Measurements from ENCODE around the gene VDAC1. TPM values are rescaled to one million over a fixed set of nuclear protein-coding genes. Genes with fewer than 3 reads are reported as not detected.
A peak's percentile ranks its signal among the peaks of the same experiment; 100 is the strongest.

VDAC1 gene
- total RNA-seq, 1 experiment from 2014 or later, result 334 TPM

DNA sequence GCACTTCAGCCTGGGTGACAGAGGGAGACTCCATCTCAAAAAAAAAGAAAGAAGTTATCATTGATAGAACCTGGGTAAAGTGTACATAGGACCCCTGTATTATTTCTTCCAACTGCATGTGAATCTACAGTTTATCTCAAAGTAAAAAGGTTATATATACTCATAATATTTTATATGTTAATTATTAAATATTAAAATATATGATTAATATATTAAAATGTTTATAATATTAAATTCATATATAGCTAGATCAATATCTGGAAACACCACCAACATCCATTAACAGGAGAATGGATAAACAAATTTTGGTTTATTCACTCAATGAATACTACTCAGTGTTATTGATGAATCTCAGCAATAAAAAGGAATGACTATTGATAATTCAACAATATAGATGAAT lies 56.1 kb downstream of the VDAC1 start:
- TF ChIP-seq, protein P1, sequence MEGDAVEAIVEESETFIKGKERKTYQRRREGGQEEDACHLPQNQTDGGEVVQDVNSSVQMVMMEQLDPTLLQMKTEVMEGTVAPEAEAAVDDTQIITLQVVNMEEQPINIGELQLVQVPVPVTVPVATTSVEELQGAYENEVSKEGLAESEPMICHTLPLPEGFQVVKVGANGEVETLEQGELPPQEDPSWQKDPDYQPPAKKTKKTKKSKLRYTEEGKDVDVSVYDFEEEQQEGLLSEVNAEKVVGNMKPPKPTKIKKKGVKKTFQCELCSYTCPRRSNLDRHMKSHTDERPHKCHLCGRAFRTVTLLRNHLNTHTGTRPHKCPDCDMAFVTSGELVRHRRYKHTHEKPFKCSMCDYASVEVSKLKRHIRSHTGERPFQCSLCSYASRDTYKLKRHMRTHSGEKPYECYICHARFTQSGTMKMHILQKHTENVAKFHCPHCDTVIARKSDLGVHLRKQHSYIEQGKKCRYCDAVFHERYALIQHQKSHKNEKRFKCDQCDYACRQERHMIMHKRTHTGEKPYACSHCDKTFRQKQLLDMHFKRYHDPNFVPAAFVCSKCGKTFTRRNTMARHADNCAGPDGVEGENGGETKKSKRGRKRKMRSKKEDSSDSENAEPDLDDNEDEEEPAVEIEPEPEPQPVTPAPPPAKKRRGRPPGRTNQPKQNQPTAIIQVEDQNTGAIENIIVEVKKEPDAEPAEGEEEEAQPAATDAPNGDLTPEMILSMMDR (IDR thresholded peaks at IDR 0.05; ENCODE audit: unreplicated experiment), result no peak
- DNase-seq (ENCODE audit: unreplicated experiment), result no peak
- CTCF ChIA-PET, result interaction anchor here (0.6 kb wide), 1 partner anchor 175 kb away, joined by 3 read pairs; no protein-coding TSS in a partner anchor
- H3K9me3 Mint-ChIP-seq (ENCODE audit: unreplicated experiment), result no peaks in the 10 kb centered on the region
- H3K27ac Mint-ChIP-seq (ENCODE audit: low read depth, unreplicated experiment), result no peak overlapping the region
- intact Hi-C loops (cut with micrococcal nuclease), result no loop called here
- POLR2A ChIA-PET, result interaction anchor here (0.8 to 1.6 kb wide), 3 partner anchors 13 to 1079 kb away, joined by 3 to 6 read pairs (median 3); no protein-coding TSS in a partner anchor
- no peak overlapping the region for H3K4me3 Mint-ChIP-seq (ENCODE audit: unreplicated experiment)
- no TSS peak for BruUV-seq (replicated peaks)
- H3K4me1 Mint-ChIP-seq (ENCODE audit: insufficient read depth, unreplicated experiment), result no peaks in the 10 kb centered on the region
- peaks cover 3% of the 10 kb centered on the region for H3K36me3 Mint-ChIP-seq (ENCODE audit: insufficient read depth, unreplicated experiment)
- no peaks in the 10 kb centered on the region for H3K27me3 Mint-ChIP-seq (ENCODE audit: insufficient read depth, unreplicated experiment)

DNA sequence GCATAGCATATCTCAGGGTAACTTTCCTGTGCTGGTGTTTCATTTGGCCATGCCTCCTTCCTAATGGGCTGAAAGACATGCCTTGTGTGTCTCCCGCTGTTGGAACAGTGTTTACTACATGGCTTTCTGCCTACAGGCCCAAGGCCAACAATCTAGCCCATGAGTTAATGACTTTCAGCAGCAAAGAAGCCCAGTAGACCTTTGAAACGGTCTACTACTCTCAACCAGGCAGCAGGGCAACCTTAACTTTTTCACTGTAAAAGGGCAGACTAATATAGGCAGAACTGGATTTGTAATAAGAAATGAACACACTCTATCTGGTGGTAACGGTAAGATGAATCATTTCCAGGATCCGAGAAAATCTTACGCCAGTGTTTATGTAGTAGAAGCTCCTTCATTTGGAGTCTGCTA lies 57.3 kb downstream of the VDAC1 start:
- Mint-ChIP-seq H3K9me3 (ENCODE audit: unreplicated experiment) (no peaks in the 10 kb centered on the region), H3K4me1 (ENCODE audit: insufficient read depth, unreplicated experiment) (no peaks in the 10 kb centered on the region), H3K36me3 (ENCODE audit: insufficient read depth, unreplicated experiment) (no peaks in the 10 kb centered on the region), H3K27ac (ENCODE audit: low read depth, unreplicated experiment) (no peak overlapping the region), H3K27me3 (ENCODE audit: insufficient read depth, unreplicated experiment) (no peaks in the 10 kb centered on the region), H3K4me3 (ENCODE audit: unreplicated experiment) (no peak overlapping the region)
- BruUV-seq (replicated peaks), result no TSS peak
- CTCF ChIA-PET, result interaction anchor here (1.0 kb wide), 1 partner anchor 12 kb away, joined by 3 read pairs; no protein-coding TSS in a partner anchor
- intact Hi-C loops (cut with micrococcal nuclease), result no loop called here
- POLR2A ChIA-PET, result no interaction called here
- no peak for DNase-seq (ENCODE audit: unreplicated experiment)
- TF ChIP-seq, protein P1 (IDR thresholded peaks at IDR 0.05; ENCODE audit: unreplicated experiment), result no peak

DNA sequence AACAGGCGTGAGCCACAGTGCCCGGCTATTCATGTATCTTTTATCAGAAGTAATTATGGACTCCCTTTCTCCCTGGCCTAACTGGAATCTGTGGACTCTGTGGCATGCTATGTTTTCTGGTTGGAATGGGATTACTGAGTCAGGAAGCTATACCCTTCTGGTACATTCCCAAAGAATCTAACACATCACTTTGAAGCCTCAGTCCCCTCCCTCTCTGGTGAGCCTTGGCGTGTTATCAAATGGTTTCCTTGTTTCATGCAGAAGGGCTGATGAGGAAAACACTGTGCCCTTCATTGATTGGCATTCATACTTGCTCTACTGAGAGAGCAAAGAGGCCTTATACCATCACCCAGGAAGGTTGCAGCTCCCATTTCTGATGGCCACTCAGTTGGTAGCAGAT lies 59.2 kb downstream of the VDAC1 start:
- H3K4me3 Mint-ChIP-seq (ENCODE audit: unreplicated experiment), result no peak overlapping the region
- H3K27me3 Mint-ChIP-seq (ENCODE audit: insufficient read depth, unreplicated experiment), result no peaks in the 10 kb centered on the region
- no peaks in the 10 kb centered on the region for H3K4me1 Mint-ChIP-seq (ENCODE audit: insufficient read depth, unreplicated experiment)
- intact Hi-C loops (cut with micrococcal nuclease), result no loop called here
- ChIA-PET POLR2A (interaction anchor here (0.7 kb wide), 1 partner anchor 835 kb away, joined by 3 read pairs; no protein-coding TSS in a partner anchor), CTCF (interaction anchor here (1.0 to 1.5 kb wide), 2 partner anchors 35 to 489 kb away, joined by 3 read pairs; no protein-coding TSS in a partner anchor)
- no peak for DNase-seq (ENCODE audit: unreplicated experiment)
- H3K9me3 Mint-ChIP-seq (ENCODE audit: unreplicated experiment), result no peaks in the 10 kb centered on the region
- no peak overlapping the region for H3K27ac Mint-ChIP-seq (ENCODE audit: low read depth, unreplicated experiment)
- no TSS peak for BruUV-seq (replicated peaks)
- H3K36me3 Mint-ChIP-seq (ENCODE audit: insufficient read depth, unreplicated experiment), result no peaks in the 10 kb centered on the region
- TF ChIP-seq, protein P1 (IDR thresholded peaks at IDR 0.05; ENCODE audit: unreplicated experiment), result no peak

DNA sequence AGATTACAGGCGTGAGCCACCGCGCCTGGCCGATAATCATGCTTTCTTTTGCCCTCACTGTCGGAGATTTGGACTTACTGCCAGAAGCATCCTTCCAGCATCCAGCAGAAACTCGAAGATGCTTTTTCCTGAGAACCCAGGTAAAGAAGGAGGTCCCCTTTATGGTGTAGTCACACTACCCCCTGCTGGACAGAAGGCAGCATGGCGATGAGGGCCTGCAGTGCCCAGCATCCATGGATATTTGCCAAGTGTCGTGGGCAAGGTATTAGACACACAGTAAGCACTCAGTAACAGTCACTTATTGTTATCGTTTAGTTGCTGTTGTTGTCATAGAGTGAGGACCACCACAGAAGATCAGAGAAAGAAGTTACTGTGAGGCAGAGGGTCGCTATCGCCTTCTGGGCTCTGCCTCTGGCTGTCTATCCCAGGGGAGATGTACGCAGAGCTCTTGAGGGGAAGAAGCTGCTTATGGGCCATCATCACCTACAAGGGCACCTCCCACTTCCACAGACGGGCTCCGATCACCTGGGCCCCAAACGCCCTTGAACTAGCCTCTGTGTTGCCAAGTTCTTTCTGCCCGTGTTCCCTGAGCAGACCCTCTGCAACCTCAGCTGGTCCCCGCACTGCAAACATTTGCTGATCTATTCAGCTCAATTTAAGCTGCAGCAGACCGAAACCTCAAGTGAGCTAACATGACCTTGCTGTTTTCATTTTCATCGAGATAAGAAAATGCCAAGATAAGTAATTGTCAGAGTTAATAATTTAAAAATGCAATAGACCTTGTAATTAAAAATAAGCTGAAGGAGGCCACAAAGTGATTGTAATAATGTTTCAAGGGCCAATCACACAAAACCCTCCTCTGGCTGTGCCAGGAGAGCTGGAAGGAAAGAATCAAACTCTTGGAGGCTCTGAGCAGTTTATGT lies 60.3 kb downstream of the VDAC1 start:
- TF ChIP-seq, protein P1 (IDR thresholded peaks at IDR 0.05; ENCODE audit: unreplicated experiment), result peak; percentile 61
- Mint-ChIP-seq H3K4me3 (ENCODE audit: unreplicated experiment) (no peak overlapping the region), H3K36me3 (ENCODE audit: insufficient read depth, unreplicated experiment) (no peaks in the 10 kb centered on the region), H3K27ac (ENCODE audit: low read depth, unreplicated experiment) (no peak overlapping the region), H3K9me3 (ENCODE audit: unreplicated experiment) (no peaks in the 10 kb centered on the region), H3K4me1 (ENCODE audit: insufficient read depth, unreplicated experiment) (no peaks in the 10 kb centered on the region), H3K27me3 (ENCODE audit: insufficient read depth, unreplicated experiment) (no peaks in the 10 kb centered on the region)
- DNase-seq (ENCODE audit: unreplicated experiment), result peak; percentile 80
- ChIA-PET POLR2A (interaction anchor here (0.7 kb wide), 2 partner anchors 703 to 834 kb away, joined by 3 read pairs; no protein-coding TSS in a partner anchor), CTCF (interaction anchor here (0.5 to 1.5 kb wide), 7 partner anchors 36 to 1061 kb away, joined by 3 to 4 read pairs (median 3); no protein-coding TSS in a partner anchor)
- BruUV-seq (replicated peaks), result no TSS peak
- intact Hi-C loops (cut with micrococcal nuclease), result loop anchor here (1.0 kb wide), 3 partner anchors 391 to 833 kb away; no protein-coding TSS in a partner anchor
